Heart left ventricle (tissue), 13 donors: ENCODE measurements around the gene CXorf58.

Source experiments
- CTCF ChIP-seq, 12 donors: fragments of 200-600 bp; sonication (generic) in 4 of 12; IDR thresholded peaks; one replicate each; pipeline versions ENCODE4 v1.5.0 to v1.8.0; 2018 to 2022; ENCODE audit warnings: antibody characterized with exemption in 12 of 12, mild to moderate bottlenecking in 5 of 12
- POLR2A ChIP-seq, 2 donors: fragments of 450-650 bp; IDR thresholded peaks; one replicate each; pipeline ENCODE4 v1.6.1; 2017; ENCODE audit warnings: antibody characterized with exemption in 2 of 2, mild to moderate bottlenecking in 2 of 2, moderate library complexity in 2 of 2
- donor health status: ischemic (EF 13 %, LVEDD 7.1; RV severe dilation, severe dysfunction).
- donor health status: DM: no; HTN: yes; CAD: no.
- donor health status: DM: no; HTN: no; CAD: no.
- donor health status: ischemic (EF 25% LVEDD 6.9; RV normal size, moderate dysfunction).
- donor health status: ischemic (EF 25% LVEDD 5.7; RV mildly dilated, moderate dysfunction).
- donor health status: ischemic (EF 35%, LVEDD 5.7; RV mildly dilated, moderate dysfunction).
- donor health status: nonischemic (EF 11% LVEDD 7.7; RV severe dilation, severe dysfunction).
- donor health status: DM: yes; HTN: yes; CAD: no.
- donor health status: PGD.
- donor health status: ischemic (EF 29% LVEDD 5.4; RV normal size, mild dysfunction).
- donor health status: nonischemic (EF 23%, LVEDD 6.1; RV moderate dilation, normal function).

- TF ChIP-seq CTCF (IDR thresholded peaks at IDR 0.05) (no peak), POLR2A (IDR thresholded peaks at IDR 0.05) (no peak)
These were observed 45.4 kb downstream of the CXorf58 start for GRCh38 chrX:23952984-23953907.
